Spleen (tissue), 11 donors: ENCODE data around the gene SMYD1. TPM values are rescaled to one million over a fixed set of nuclear protein-coding genes. Genes with fewer than 3 reads are reported as not detected.

Experiments
- DNase-seq: peaks from one replicate; pipeline ENCODE4 v3.0.0-alpha.2; 2020
- H3K27ac ChIP-seq, 8 donors: fragments of 200-600 bp; sonication (generic) in 7 of 8; 1 replicate in 4 of 8; 2 replicates in 4 of 8; pipeline versions ENCODE4 v1.5.0 to v1.8.0; 2016 to 2021; ENCODE audit warnings: inconsistent platforms in 4 of 8, mild to moderate bottlenecking in 4 of 8, moderate library complexity in 1 of 8
- H3K27me3 ChIP-seq, 7 donors: fragments of 200-600 bp; sonication (generic) in 6 of 7; replicated peaks in 1 of 7; 1 replicate in 4 of 7; 2 replicates in 3 of 7; pipeline versions ENCODE4 v1.5.0 to v1.8.0; 2016 to 2021; ENCODE audit warnings: inconsistent platforms in 3 of 7, mild to moderate bottlenecking in 1 of 7
- H3K36me3 ChIP-seq, 6 donors: fragments of 200-600 bp; sonication (generic) in 5 of 6; 1 replicate in 4 of 6; 2 replicates in 2 of 6; pipeline versions ENCODE4 v1.5.0 to v1.8.0; 2016 to 2021; ENCODE audit warnings: inconsistent platforms in 2 of 6
- H3K4me1 ChIP-seq, 6 donors: fragments of 200-600 bp; sonication (generic) in 5 of 6; 1 replicate in 3 of 6; 2 replicates in 3 of 6; pipeline versions ENCODE4 v1.5.0 to v1.8.0; 2016 to 2021; ENCODE audit warnings: inconsistent platforms in 3 of 6
- H3K4me3 ChIP-seq, 8 donors: fragments of 200-600 bp; sonication (generic) in 7 of 8; 1 replicate in 4 of 8; 2 replicates in 4 of 8; pipeline versions ENCODE4 v1.5.0 to v1.8.0; 2016 to 2021; ENCODE audit warnings: inconsistent platforms in 4 of 8, mild to moderate bottlenecking in 4 of 8, moderate library complexity in 2 of 8
- H3K9me3 ChIP-seq, 8 donors: fragments of 200-600 bp; sonication (generic) in 7 of 8; 1 replicate in 4 of 8; 2 replicates in 4 of 8; pipeline versions ENCODE4 v1.5.0 to v1.8.0; 2016 to 2021; ENCODE audit warnings: inconsistent platforms in 4 of 8
- CTCF ChIP-seq, 11 experiments: fragments of 200-600 bp in 7 of 11; fragments of 450-650 bp in 4 of 11; sonication (generic) in 4 of 11; IDR thresholded peaks in 8 of 11; conservative IDR thresholded peaks in 3 of 11; 1 replicate in 7 of 11; 2 replicates in 4 of 11; pipeline versions ENCODE4 v1.4.0 to v1.8.0; 2016 to 2021; ENCODE audit warnings: antibody characterized with exemption in 11 of 11, inconsistent platforms in 4 of 11, mild to moderate bottlenecking in 1 of 11
- POLR2A ChIP-seq, 3 donors: fragments of 450-650 bp; IDR thresholded peaks; one replicate each; pipeline ENCODE4 v1.5.1; 2017; ENCODE audit warnings: antibody characterized with exemption in 3 of 3, mild to moderate bottlenecking in 1 of 3
- POLR2AphosphoS5 ChIP-seq, 3 donors: sonication (generic); formaldehyde crosslinking; IDR thresholded peaks; one replicate each; pipeline ENCODE4 v1.5.1; 2017; ENCODE audit warnings: antibody characterized with exemption in 3 of 3
- WGBS, 5 donors: extraction: QIAGEN DNeasy Blood & Tissue Kit in 3 of 5; methylation state at CpG; one replicate each; pipeline versions ENCODE4 v1.1.5 to v1.1.7; 2013 to 2018; 5-methylcytosine and 5-hydroxymethylcytosine counted together
- intact Hi-C: fragments of 100-400 bp; cut with DNase I; formaldehyde crosslinking; loops from one replicate; pipeline ENCODE4 v1.15.0; 2023; ENCODE audit warnings: low total_unique reads
- polyA plus RNA-seq, 3 donors: library from polyadenylated mRNA; stranded (reverse); fragments of 200-250 nt; gene quantifications; one replicate each; pipeline ENCODE4 v1.2.1, GENCODE V29; 2013
- total RNA-seq, 7 donors: library from RNA; depleted of rRNA in 3 of 7; stranded (reverse); fragments of >200 nt in 3 of 7; fragmentation: NEBNext Ultra II Directional in 4 of 7; extraction: Animal tissue kit (Norgen Biotek cat#: 25700) in 4 of 7; gene quantifications; one replicate each; pipeline versions ENCODE4 v1.1.0 to v1.2.1, GENCODE V29; 2016 to 2021
- donor health status: healthy with polysubstance abuse.
- donor health status: DM: no; HTN: no; CAD: no; lungs with moderate emphysema.
- donor health status: DM: no; HTN: no; CAD: no.
- donor health status: Bipolar disorder and iron deficiency.
- donor health status: healthy.
- donor health status: DM: no; HTN: no; CAD: no.
- donor health status: DM: yes; HTN: yes; CAD: no.

SMYD1 gene
- total and polyA plus RNA-seq, 10 donors = 0.02 to 0.07 TPM; not detected in 8

- peaks cover 0 to 14% (median 8%) of the 10 kb centered on the region in 6 donors for H3K4me1 ChIP-seq
- no peak overlapping the region for H3K27ac ChIP-seq
- no peaks in the 10 kb centered on the region for H3K27me3 ChIP-seq
- DNase-seq = no peak
- intact Hi-C loops = loop anchor here (5.0 kb wide), 1 partner anchor 102 kb away; no protein-coding TSS in a partner anchor
- H3K9me3 ChIP-seq = no peaks in the 10 kb centered on the region
- H3K36me3 ChIP-seq = no peaks in the 10 kb centered on the region
- TF ChIP-seq POLR2A (IDR thresholded peaks at IDR 0.05) (no peak), CTCF (IDR thresholded peaks at IDR 0.05 in 8 of 11, conservative IDR thresholded peaks at IDR 0.05 in 3 of 11) (peak in 10 of 11 experiments; percentile 36 to 75 (median 64))
- WGBS, 5 donors = 51 to 68% (median 58%) methylated on average over 5 of the region's 5 CpGs
- H3K4me3 ChIP-seq = no peak overlapping the region
Observed at GRCh38 chr2:88059979-88060906, 7.4 kb upstream of the SMYD1 start.

GRCh38 chr2:88060907-88061275 is 6.7 kb upstream of the SMYD1 start:
- Histone ChIP-seq H3K4me1 (peaks cover 0 to 13% (median 5%) of the 10 kb centered on the region in 6 donors), H3K9me3 (no peaks in the 10 kb centered on the region), H3K27me3 (no peaks in the 10 kb centered on the region), H3K4me3 (no peak overlapping the region), H3K27ac (no peak overlapping the region), H3K36me3 (no peaks in the 10 kb centered on the region)
- intact Hi-C loops = loop anchor here (5.0 kb wide), 1 partner anchor 101 kb away; no protein-coding TSS in a partner anchor
- DNase-seq = no peak
- 83 to 96% (median 88%) methylated on average over 2 of the region's 2 CpGs for WGBS, 5 donors
- TF ChIP-seq POLR2AphosphoS5 (IDR thresholded peaks at IDR 0.05) (no peak), CTCF (IDR thresholded peaks at IDR 0.05 in 8 of 11, conservative IDR thresholded peaks at IDR 0.05 in 3 of 11) (no peak), POLR2A (IDR thresholded peaks at IDR 0.05) (no peak)

- peaks cover 0 to 9% (median 1%) of the 10 kb centered on the region in 6 donors for H3K4me1 ChIP-seq
- intact Hi-C loops = loop anchor here (5.0 kb wide), 1 partner anchor 101 kb away; no protein-coding TSS in a partner anchor
- DNase-seq = no peak
- no peaks in the 10 kb centered on the region for H3K9me3 ChIP-seq
- H3K27me3 ChIP-seq = no peaks in the 10 kb centered on the region
- no peak overlapping the region for H3K4me3 ChIP-seq
- no peak overlapping the region for H3K27ac ChIP-seq
- no peaks in the 10 kb centered on the region for H3K36me3 ChIP-seq
- no peak for TF ChIP-seq POLR2A (IDR thresholded peaks at IDR 0.05)
- no peak for TF ChIP-seq POLR2AphosphoS5 (IDR thresholded peaks at IDR 0.05)
- no peak for TF ChIP-seq CTCF (IDR thresholded peaks at IDR 0.05 in 8 of 11, conservative IDR thresholded peaks at IDR 0.05 in 3 of 11)
- 77 to 89% (median 84%) methylated on average over 3 of the region's 3 CpGs for WGBS, 5 donors
Observed at GRCh38 chr2:88061295-88061694, 6.3 kb upstream of the SMYD1 start.

DNA sequence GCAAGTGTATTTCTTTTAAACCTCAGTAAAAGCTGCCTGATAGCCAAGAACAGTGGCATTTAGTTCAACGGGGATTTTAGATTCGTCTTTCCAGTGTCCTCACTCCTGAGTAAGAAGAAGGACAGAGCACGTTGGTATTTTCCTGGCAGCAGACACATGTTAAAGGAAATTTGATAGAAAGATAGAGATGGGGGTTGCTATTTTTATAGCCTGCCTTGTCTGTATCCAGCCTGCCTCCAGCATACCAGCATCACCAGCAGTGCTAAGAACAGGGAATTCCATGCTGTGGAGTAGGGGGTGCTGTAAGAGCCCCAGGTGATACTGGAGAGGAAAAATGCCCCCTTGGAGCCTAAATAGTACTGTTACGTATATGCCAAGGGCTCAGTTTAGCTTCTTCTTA is 1.1 kb upstream of the SMYD1 start:
- H3K4me1 ChIP-seq = no peaks in the 10 kb centered on the region
- H3K9me3 ChIP-seq = no peaks in the 10 kb centered on the region
- peaks cover 0 to 7% (median 0%) of the 10 kb centered on the region in 7 donors for H3K27me3 ChIP-seq
- H3K4me3 ChIP-seq = no peak overlapping the region
- intact Hi-C loops = no loop called here
- 65 to 96% (median 77%) methylated on average over 4 of the region's 4 CpGs for WGBS, 5 donors
- TF ChIP-seq CTCF (IDR thresholded peaks at IDR 0.05 in 8 of 11, conservative IDR thresholded peaks at IDR 0.05 in 3 of 11) (no peak), POLR2A (IDR thresholded peaks at IDR 0.05) (no peak), POLR2AphosphoS5 (IDR thresholded peaks at IDR 0.05) (no peak)
- DNase-seq = no peak
- H3K27ac ChIP-seq = no peak overlapping the region
- H3K36me3 ChIP-seq = no peaks in the 10 kb centered on the region
